GM18502 (cell line): ENCODE results near the gene CCDC40.
"Not testable (repeated sequence)": the region's sequence is repeated elsewhere in the genome, so short reads cannot be mapped to it uniquely, and the experiment has no call there.

Experiments
- ATAC-seq: cut with Tn5 transposase; IDR thresholded peaks from one replicate; pipeline ENCODE4 v1.9.1; 2021; ENCODE audit warnings: mild to moderate bottlenecking; ENCODE audit not compliant: unreplicated experiment, poor library complexity

Gene CCDC40

GRCh38 chr17:80043963-80044362 is 7.5 kb downstream of the CCDC40 start:
- no peak for ATAC-seq

GRCh38 chr17:80045703-80046102 is 9.3 kb downstream of the CCDC40 start:
- ATAC-seq, result no peak

GRCh38 chr17:80046709-80047108 is 10.3 kb downstream of the CCDC40 start:
- ATAC-seq, result not testable (repeated sequence)

- ATAC-seq, result no peak
These were observed 10.7 kb downstream of the CCDC40 start for GRCh38 chr17:80047176-80047575.

GRCh38 chr17:80049986-80050385 is 13.5 kb downstream of the CCDC40 start:
- ATAC-seq, result no peak

GRCh38 chr17:80050706-80051105 is 14.3 kb downstream of the CCDC40 start:
- ATAC-seq, result no peak

GRCh38 chr17:80051681-80052080 is 15.2 kb downstream of the CCDC40 start:
- no peak for ATAC-seq

GRCh38 chr17:80053102-80053501 is 16.7 kb downstream of the CCDC40 start:
- no peak for ATAC-seq

GRCh38 chr17:80055597-80055996 is 19.2 kb downstream of the CCDC40 start:
- ATAC-seq, result no peak

- no peak for ATAC-seq
These were observed 22.0 kb downstream of the CCDC40 start for GRCh38 chr17:80058311-80058955.

GRCh38 chr17:80060644-80061043 is 24.2 kb downstream of the CCDC40 start:
- no peak for ATAC-seq

GRCh38 chr17:80061421-80061820 is 25.0 kb downstream of the CCDC40 start:
- no peak for ATAC-seq

- ATAC-seq, result no peak
These were observed 27.6 kb downstream of the CCDC40 start for GRCh38 chr17:80063830-80064585.

GRCh38 chr17:80064696-80065095 is 28.3 kb downstream of the CCDC40 start:
- ATAC-seq, result no peak

- no peak for ATAC-seq
These were observed 29.2 kb downstream of the CCDC40 start for GRCh38 chr17:80065478-80066170.

GRCh38 chr17:80067393-80067986 is 31.0 kb downstream of the CCDC40 start:
- no peak for ATAC-seq

GRCh38 chr17:80068301-80069222 is 32.1 kb downstream of the CCDC40 start:
- ATAC-seq, result no peak

GRCh38 chr17:80070375-80071115 is 34.1 kb downstream of the CCDC40 start:
- no peak for ATAC-seq

GRCh38 chr17:80071116-80071841 is 34.8 kb downstream of the CCDC40 start:
- no peak for ATAC-seq
